HEK293T (cell line): ENCODE results near the gene VRK3.
"Not testable (repeated sequence)": the region's sequence is repeated elsewhere in the genome, so short reads cannot be mapped to it uniquely, and the experiment has no call there.

Experiments
- CTCF ChIA-PET: fragments of 350-600 bp; formaldehyde crosslinking; extraction: SDS; loops from one replicate; lab custom pipeline; 2021; ENCODE audit warnings: antibody characterized with exemption, inconsistent platforms; lab: Yijun Ruan, JAX
- POLR2A ChIA-PET: fragments of 350-600 bp; formaldehyde crosslinking; extraction: SDS; loops from one replicate; lab custom pipeline; 2020; ENCODE audit warnings: antibody characterized with exemption, inconsistent platforms; lab: Yijun Ruan, JAX
- DNase-seq: peaks from one replicate; pipeline ENCODE4 v3.0.0; 2012; ENCODE audit warnings: mixed read lengths; ENCODE audit errors: extremely low spot score
- ARNT ChIP-seq: fragments of 450-650 bp; IDR thresholded peaks from 2 replicates; pipeline ENCODE4 v1.6.1; 2017; ENCODE audit warnings: mild to moderate bottlenecking
- BHLHE40 ChIP-seq: fragments of 450-650 bp; IDR thresholded peaks from 2 replicates; pipeline ENCODE4 v1.6.1; 2016; ENCODE audit warnings: mild to moderate bottlenecking, moderate library complexity, borderline replicate concordance
- CTBP1 ChIP-seq: fragments of 450-650 bp; IDR thresholded peaks from 2 replicates; pipeline ENCODE4 v1.6.1; 2016; ENCODE audit warnings: borderline replicate concordance
- ELF4 ChIP-seq: fragments of 450-650 bp; IDR thresholded peaks from 2 replicates; pipeline ENCODE4 v1.6.1; 2017; ENCODE audit warnings: antibody characterized with exemption
- FOXA1 ChIP-seq: fragments of 450-650 bp; IDR thresholded peaks from 2 replicates; pipeline ENCODE4 v1.6.1; 2016; ENCODE audit warnings: mild to moderate bottlenecking
- FOXK2 ChIP-seq: fragments of 450-650 bp; IDR thresholded peaks from 2 replicates; pipeline ENCODE4 v1.6.1; 2016; ENCODE audit warnings: mild to moderate bottlenecking
- FOXM1 ChIP-seq: fragments of 450-650 bp; IDR thresholded peaks from 2 replicates; pipeline ENCODE4 v1.6.1; 2017; ENCODE audit warnings: mild to moderate bottlenecking, borderline replicate concordance
- HDGF ChIP-seq: fragments of 450-650 bp; IDR thresholded peaks from 2 replicates; pipeline ENCODE4 v1.6.1; 2017; ENCODE audit warnings: antibody characterized with exemption, borderline replicate concordance
- L3MBTL2 ChIP-seq: fragments of 450-650 bp; conservative IDR thresholded peaks from 2 replicates; pipeline ENCODE4 v1.6.1; 2016; ENCODE audit warnings: mild to moderate bottlenecking
- LEF1 ChIP-seq: fragments of 450-650 bp; IDR thresholded peaks from 2 replicates; pipeline ENCODE4 v1.6.1; 2017; ENCODE audit warnings: mild to moderate bottlenecking, borderline replicate concordance
- NFRKB ChIP-seq: fragments of 450-650 bp; IDR thresholded peaks from 2 replicates; pipeline ENCODE4 v1.6.1; 2016; ENCODE audit warnings: mild to moderate bottlenecking, moderate library complexity
- SP1 ChIP-seq: fragments of 450-650 bp; IDR thresholded peaks from 2 replicates; pipeline ENCODE4 v1.6.1; 2017
- SUZ12 ChIP-seq: fragments of 450-650 bp; IDR thresholded peaks from 2 replicates; pipeline ENCODE4 v1.6.1; 2016; ENCODE audit warnings: mild to moderate bottlenecking
- TARDBP ChIP-seq: fragments of 450-650 bp; IDR thresholded peaks from 2 replicates; pipeline ENCODE4 v1.6.1; 2016
- ZNF384 ChIP-seq: fragments of 450-650 bp; IDR thresholded peaks from 2 replicates; pipeline ENCODE4 v1.6.1; 2016
- TF ChIP-seq, protein P1 (sequence below): fragments of 450-650 bp; IDR thresholded peaks from 2 replicates; pipeline ENCODE4 v1.6.1; 2016

The VRK3 gene

DNA sequence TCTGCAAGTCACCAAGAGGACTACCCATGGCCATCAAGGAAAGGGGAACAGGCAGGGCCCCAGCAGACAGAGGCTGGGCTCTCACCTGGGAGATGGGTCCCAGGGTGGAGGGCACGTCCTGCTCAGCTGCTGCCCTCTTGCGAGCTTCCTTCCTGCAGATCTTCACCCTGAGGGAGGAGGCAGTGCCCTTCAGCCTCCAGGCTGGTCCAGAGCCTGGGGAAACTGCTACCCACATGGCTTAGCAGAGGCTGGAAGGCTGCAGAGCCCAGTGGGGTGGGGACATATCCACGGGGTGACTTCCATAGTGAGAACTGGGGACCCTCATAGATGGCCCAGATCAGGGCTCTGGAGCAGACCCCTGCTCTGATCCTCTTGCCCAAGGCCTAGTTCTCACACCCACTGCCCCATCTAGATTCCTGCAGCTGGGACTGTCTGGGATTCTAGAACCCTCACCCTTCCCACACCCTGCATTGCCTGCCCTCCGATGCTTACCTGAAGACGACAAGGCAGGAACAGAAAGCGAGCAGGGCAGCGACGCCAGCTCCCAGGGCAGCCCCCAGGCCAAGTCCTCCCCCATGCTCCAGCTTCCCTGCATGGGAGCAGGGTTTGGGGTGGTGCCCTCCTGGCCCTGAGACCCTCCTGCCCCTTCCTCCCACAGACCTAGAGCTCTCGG lies 73.2 kb downstream of the VRK3 start:
- no peak for TF ChIP-seq CTBP1
- no peak for TF ChIP-seq SP1
- no peak for TF ChIP-seq ELF4
- no peak for TF ChIP-seq TARDBP
- no peak for TF ChIP-seq NFRKB
- no peak for TF ChIP-seq LEF1
- TF ChIP-seq SUZ12 = no peak
- no peak for TF ChIP-seq FOXA1
- TF ChIP-seq, protein P1, sequence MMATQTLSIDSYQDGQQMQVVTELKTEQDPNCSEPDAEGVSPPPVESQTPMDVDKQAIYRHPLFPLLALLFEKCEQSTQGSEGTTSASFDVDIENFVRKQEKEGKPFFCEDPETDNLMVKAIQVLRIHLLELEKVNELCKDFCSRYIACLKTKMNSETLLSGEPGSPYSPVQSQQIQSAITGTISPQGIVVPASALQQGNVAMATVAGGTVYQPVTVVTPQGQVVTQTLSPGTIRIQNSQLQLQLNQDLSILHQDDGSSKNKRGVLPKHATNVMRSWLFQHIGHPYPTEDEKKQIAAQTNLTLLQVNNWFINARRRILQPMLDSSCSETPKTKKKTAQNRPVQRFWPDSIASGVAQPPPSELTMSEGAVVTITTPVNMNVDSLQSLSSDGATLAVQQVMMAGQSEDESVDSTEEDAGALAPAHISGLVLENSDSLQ = no peak
- TF ChIP-seq BHLHE40 = no peak
- TF ChIP-seq FOXM1 = no peak
- no peak for TF ChIP-seq ZNF384
- no peak for TF ChIP-seq FOXK2
- TF ChIP-seq ARNT = no peak
- TF ChIP-seq HDGF = no peak
- no peak for TF ChIP-seq L3MBTL2
- DNase-seq = no peak
- ChIA-PET CTCF (no interaction called here), POLR2A (no interaction called here)

- POLR2A ChIA-PET = interaction anchor here (2.0 kb wide), 1 partner anchor 22 kb away, joined by 8 read pairs; the partner anchor contains the start of genes ATF5 and NUP62
- TF ChIP-seq HDGF = no peak
- TF ChIP-seq TARDBP = no peak
- TF ChIP-seq FOXA1 = no peak
- no peak for TF ChIP-seq CTBP1
- no peak for TF ChIP-seq FOXK2
- TF ChIP-seq LEF1 = no peak
- no peak for TF ChIP-seq ARNT
- TF ChIP-seq NFRKB = no peak
- TF ChIP-seq ZNF384 = no peak
- no peak for TF ChIP-seq SP1
- TF ChIP-seq, protein P1 = no peak
- TF ChIP-seq L3MBTL2 = no peak
- TF ChIP-seq BHLHE40 = no peak
- CTCF ChIA-PET = no interaction called here
- DNase-seq = no peak
Observed at GRCh38 chr19:49950956-49951526, 74.1 kb downstream of the VRK3 start.

- ChIA-PET POLR2A (interaction anchor here (2.0 kb wide), 1 partner anchor 21 kb away, joined by 8 read pairs; the partner anchor contains the start of genes ATF5 and NUP62), CTCF (interaction anchor here (1.0 kb wide), 1 partner anchor 13 kb away, joined by 3 read pairs; no protein-coding TSS in a partner anchor)
- DNase-seq = no peak
- TF ChIP-seq FOXM1 = no peak
- no peak for TF ChIP-seq ZNF384
- no peak for TF ChIP-seq LEF1
- TF ChIP-seq, protein P1 = no peak
- no peak for TF ChIP-seq ELF4
- TF ChIP-seq HDGF = no peak
- no peak for TF ChIP-seq NFRKB
- no peak for TF ChIP-seq FOXA1
- TF ChIP-seq TARDBP = no peak
- TF ChIP-seq SP1 = no peak
- no peak for TF ChIP-seq FOXK2
- TF ChIP-seq L3MBTL2 = no peak
Observed at GRCh38 chr19:49950590-49950948, 74.6 kb downstream of the VRK3 start.

DNA sequence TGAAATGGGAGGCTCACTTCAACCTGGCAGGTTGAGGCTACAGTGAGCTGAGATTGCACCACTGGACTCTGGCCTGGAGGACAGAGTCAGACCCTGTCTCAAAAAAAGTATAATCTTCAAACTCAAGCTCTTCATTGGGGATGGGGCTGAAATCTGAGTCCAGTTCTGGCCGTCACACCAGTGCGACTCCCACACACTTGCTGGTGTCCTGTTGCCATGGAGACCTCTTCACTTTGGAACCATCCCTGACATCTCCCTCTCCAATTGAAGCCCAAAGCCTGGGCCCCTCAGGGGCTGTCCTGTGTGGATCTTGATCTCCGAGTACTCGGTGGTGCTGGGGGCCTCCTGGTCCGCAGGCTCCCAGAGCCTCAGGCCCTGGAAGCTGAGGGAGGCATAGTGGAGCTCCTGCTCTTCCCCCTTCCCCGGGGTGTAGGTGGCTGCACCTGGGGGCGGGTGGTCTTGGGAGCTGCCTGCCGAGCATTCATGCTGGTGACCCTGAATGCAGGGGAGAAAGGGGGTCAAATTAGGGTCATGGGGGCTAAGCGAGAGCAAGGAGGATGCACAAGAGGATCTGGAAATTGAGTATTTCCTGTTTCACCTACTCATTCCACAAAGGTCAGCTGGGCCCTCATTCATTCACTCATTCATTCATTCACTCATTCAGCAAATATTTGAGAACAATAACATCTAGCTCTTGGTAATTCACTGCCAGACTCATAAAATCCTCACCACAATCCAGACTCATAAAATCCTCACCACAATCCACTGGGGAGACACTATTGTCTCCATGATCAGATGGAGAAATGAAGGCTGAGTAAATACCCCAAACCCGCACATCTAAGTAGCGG lies 75.2 kb downstream of the VRK3 start:
- POLR2A ChIA-PET = interaction anchor here (2.0 kb wide), 1 partner anchor 21 kb away, joined by 8 read pairs; the partner anchor contains the start of genes ATF5 and NUP62
- CTCF ChIA-PET = interaction anchor here (1.0 kb wide), 1 partner anchor 12 kb away, joined by 3 read pairs; no protein-coding TSS in a partner anchor
- no peak for DNase-seq
- TF ChIP-seq SP1 (no peak), NFRKB (no peak), L3MBTL2 (no peak), LEF1 (no peak), FOXK2 (no peak), ARNT (no peak), HDGF (no peak), ELF4 (no peak), SUZ12 (no peak), FOXM1 (no peak), CTBP1 (no peak), BHLHE40 (no peak), TARDBP (no peak), ZNF384 (no peak), FOXA1 (no peak)
- TF ChIP-seq, protein P1 = no peak

DNA sequence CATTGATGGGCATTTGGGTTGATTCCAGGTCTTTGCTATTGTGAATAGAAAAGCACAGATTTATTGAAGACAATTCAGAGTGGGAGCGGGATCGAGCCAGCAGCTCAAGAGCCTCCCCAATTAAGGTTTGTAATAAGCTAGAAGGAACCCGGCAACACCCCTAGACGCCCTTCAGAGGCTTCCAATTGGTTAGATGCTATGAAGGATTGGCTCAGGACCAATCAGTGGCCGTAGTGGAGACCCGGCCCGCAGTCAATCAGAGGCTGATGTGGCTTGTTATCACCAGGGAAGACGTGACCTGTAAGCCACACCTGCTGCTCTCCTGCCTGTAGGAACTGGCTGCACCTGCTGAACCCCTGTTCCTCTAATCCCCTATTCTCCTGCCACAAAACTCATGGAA lies 78.8 kb downstream of the VRK3 start:
- ChIA-PET CTCF (no interaction called here), POLR2A (no interaction called here)
- no peak for DNase-seq
- TF ChIP-seq BHLHE40 (no peak), CTBP1 (no peak), SUZ12 (no peak), HDGF (no peak), FOXA1 (no peak), NFRKB (no peak), SP1 (no peak)
- TF ChIP-seq, protein P1 = peak; percentile 69

- CTCF ChIA-PET, POLR2A ChIA-PET, DNase-seq: not testable (repeated sequence)
Observed at GRCh38 chr19:49944567-49944966, 80.6 kb downstream of the VRK3 start.
